Measurements from ENCODE around the gene KCNIP1.

KCNIP1 gene

GRCh38 chr5:170479484-170479883 lies 24.3 kb upstream of the KCNIP1 start:
- no peak overlapping the region for H3K4me3 ChIP-seq (ENCODE audit: low read depth, low read length)
- no peak overlapping the region for H3K14ac ChIP-seq (ENCODE audit: low read length)
- H4K91ac ChIP-seq (ENCODE audit: low read depth, low read length): no peak overlapping the region
- no peaks in the 10 kb centered on the region for H3K79me1 ChIP-seq (ENCODE audit: low read length)
- no peak overlapping the region for H3K27ac ChIP-seq (ENCODE audit: low read depth, low read length)
- H3K36me3 ChIP-seq (ENCODE audit: control insufficient read depth in 1 of 2, insufficient read depth in 2 of 2, low read length in 2 of 2): peaks cover 0 to 1% of the 10 kb centered on the region in 2 experiments
- H3K18ac ChIP-seq (ENCODE audit: low read length): no peak overlapping the region
- no peak overlapping the region for H4K8ac ChIP-seq (ENCODE audit: low read depth, low read length)
- no peak overlapping the region for H2AK5ac ChIP-seq (ENCODE audit: low read length)
- H3K4ac ChIP-seq (ENCODE audit: low read depth, low read length): no peak overlapping the region
- H2AFZ ChIP-seq (ENCODE audit: insufficient read depth, low read length, poor library complexity): no peak overlapping the region
- peaks cover 0 to 5% of the 10 kb centered on the region in 2 experiments for H3K4me1 ChIP-seq (ENCODE audit: control insufficient read depth in 1 of 2, insufficient read depth in 2 of 2, low read length in 2 of 2)
- no peak overlapping the region for H4K12ac ChIP-seq (ENCODE audit: low read depth, low read length)
- 100% methylated on average over 1 of the region's 4 CpGs for WGBS (ENCODE audit: extremely low coverage, insufficient coverage, insufficient read length)
- DNase-seq: peak; percentile 74 to 86
- H3K79me2 ChIP-seq (ENCODE audit: control insufficient read depth, insufficient read depth, low read length, poor library complexity): no peaks in the 10 kb centered on the region
- no peak overlapping the region for H3K9ac ChIP-seq (ENCODE audit: low read length)
- no peak overlapping the region for H3K4me2 ChIP-seq (ENCODE audit: low read length)
- no peak overlapping the region for H2BK12ac ChIP-seq (ENCODE audit: low read length)
- no peaks in the 10 kb centered on the region for H3K27me3 ChIP-seq (ENCODE audit: insufficient read depth, low read length)
- no peak overlapping the region for H2BK5ac ChIP-seq (ENCODE audit: low read depth, low read length, poor library complexity)
- no peak overlapping the region for H3K23ac ChIP-seq (ENCODE audit: low read length)
- H2BK120ac ChIP-seq (ENCODE audit: insufficient read depth, low read length, poor library complexity): no peak overlapping the region
- peaks cover 2% of the 10 kb centered on the region for H3K9me3 ChIP-seq (ENCODE audit: insufficient read depth, low read depth, low read length)

GRCh38 chr5:170480260-170480659 lies 23.6 kb upstream of the KCNIP1 start:
- H3K9ac ChIP-seq (ENCODE audit: low read length): no peak overlapping the region
- H3K27me3 ChIP-seq (ENCODE audit: insufficient read depth, low read length): no peaks in the 10 kb centered on the region
- no peaks in the 10 kb centered on the region for H3K79me1 ChIP-seq (ENCODE audit: low read length)
- no peak overlapping the region for H4K12ac ChIP-seq (ENCODE audit: low read depth, low read length)
- no peaks in the 10 kb centered on the region for H3K79me2 ChIP-seq (ENCODE audit: control insufficient read depth, insufficient read depth, low read length, poor library complexity)
- H3K18ac ChIP-seq (ENCODE audit: low read length): no peak overlapping the region
- no peak overlapping the region for H3K14ac ChIP-seq (ENCODE audit: low read length)
- H3K23ac ChIP-seq (ENCODE audit: low read length): no peak overlapping the region
- H4K8ac ChIP-seq (ENCODE audit: low read depth, low read length): no peak overlapping the region
- H2AK5ac ChIP-seq (ENCODE audit: low read length): no peak overlapping the region
- no peak overlapping the region for H2BK5ac ChIP-seq (ENCODE audit: low read depth, low read length, poor library complexity)
- H3K9me3 ChIP-seq (ENCODE audit: insufficient read depth, low read depth, low read length): no peaks in the 10 kb centered on the region
- no CpG with 5 or more reads among the region's 5 CpGs for WGBS (ENCODE audit: extremely low coverage, insufficient coverage, insufficient read length)
- DNase-seq: no peak
- no peak overlapping the region for H3K4me3 ChIP-seq (ENCODE audit: low read depth, low read length)
- H3K36me3 ChIP-seq (ENCODE audit: control insufficient read depth in 1 of 2, insufficient read depth in 2 of 2, low read length in 2 of 2): no peaks in the 10 kb centered on the region
- H2BK12ac ChIP-seq (ENCODE audit: low read length): no peak overlapping the region
- H2BK120ac ChIP-seq (ENCODE audit: insufficient read depth, low read length, poor library complexity): no peak overlapping the region
- no peak overlapping the region for H4K91ac ChIP-seq (ENCODE audit: low read depth, low read length)
- H3K4me1 ChIP-seq (ENCODE audit: control insufficient read depth in 1 of 2, insufficient read depth in 2 of 2, low read length in 2 of 2): peaks cover 0 to 5% of the 10 kb centered on the region in 2 experiments
- no peak overlapping the region for H3K27ac ChIP-seq (ENCODE audit: low read depth, low read length)
- H3K4ac ChIP-seq (ENCODE audit: low read depth, low read length): no peak overlapping the region
- no peak overlapping the region for H3K4me2 ChIP-seq (ENCODE audit: low read length)
- H2AFZ ChIP-seq (ENCODE audit: insufficient read depth, low read length, poor library complexity): no peak overlapping the region

- no peak overlapping the region for H3K14ac ChIP-seq (ENCODE audit: low read length)
- H3K4me2 ChIP-seq (ENCODE audit: low read length): no peak overlapping the region
- no peak overlapping the region for H3K9ac ChIP-seq (ENCODE audit: low read length)
- no peak overlapping the region for H2AK5ac ChIP-seq (ENCODE audit: low read length)
- H3K36me3 ChIP-seq (ENCODE audit: control insufficient read depth in 1 of 2, insufficient read depth in 2 of 2, low read length in 2 of 2): no peaks in the 10 kb centered on the region
- H2BK12ac ChIP-seq (ENCODE audit: low read length): no peak overlapping the region
- no peak overlapping the region for H3K27ac ChIP-seq (ENCODE audit: low read depth, low read length)
- no peaks in the 10 kb centered on the region for H3K9me3 ChIP-seq (ENCODE audit: insufficient read depth, low read depth, low read length)
- no peak overlapping the region for H3K4ac ChIP-seq (ENCODE audit: low read depth, low read length)
- H4K91ac ChIP-seq (ENCODE audit: low read depth, low read length): no peak overlapping the region
- H4K8ac ChIP-seq (ENCODE audit: low read depth, low read length): no peak overlapping the region
- no peak overlapping the region for H2BK120ac ChIP-seq (ENCODE audit: insufficient read depth, low read length, poor library complexity)
- no peak overlapping the region for H2AFZ ChIP-seq (ENCODE audit: insufficient read depth, low read length, poor library complexity)
- no CpG with 5 or more reads among the region's 2 CpGs for WGBS (ENCODE audit: extremely low coverage, insufficient coverage, insufficient read length)
- no peak overlapping the region for H2BK5ac ChIP-seq (ENCODE audit: low read depth, low read length, poor library complexity)
- H3K79me1 ChIP-seq (ENCODE audit: low read length): no peaks in the 10 kb centered on the region
- DNase-seq: no peak
- H3K4me3 ChIP-seq (ENCODE audit: low read depth, low read length): no peak overlapping the region
- no peak overlapping the region for H4K12ac ChIP-seq (ENCODE audit: low read depth, low read length)
- no peaks in the 10 kb centered on the region for H3K79me2 ChIP-seq (ENCODE audit: control insufficient read depth, insufficient read depth, low read length, poor library complexity)
- peaks cover 0 to 5% of the 10 kb centered on the region in 2 experiments for H3K4me1 ChIP-seq (ENCODE audit: control insufficient read depth in 1 of 2, insufficient read depth in 2 of 2, low read length in 2 of 2)
- H3K18ac ChIP-seq (ENCODE audit: low read length): no peak overlapping the region
- no peak overlapping the region for H3K23ac ChIP-seq (ENCODE audit: low read length)
- no peaks in the 10 kb centered on the region for H3K27me3 ChIP-seq (ENCODE audit: insufficient read depth, low read length)
These were observed 22.0 kb upstream of the KCNIP1 start for GRCh38 chr5:170481849-170482248.

GRCh38 chr5:170482511-170482910 lies 21.3 kb upstream of the KCNIP1 start:
- no peak overlapping the region for H4K91ac ChIP-seq (ENCODE audit: low read depth, low read length)

More at GRCh38 chr5:170482511-170482910, 21.3 kb upstream of the KCNIP1 start:
- H3K36me3 ChIP-seq (ENCODE audit: control insufficient read depth in 1 of 2, insufficient read depth in 2 of 2, low read length in 2 of 2): no peaks in the 10 kb centered on the region
- H2BK12ac ChIP-seq (ENCODE audit: low read length): no peak overlapping the region
- no peaks in the 10 kb centered on the region for H3K27me3 ChIP-seq (ENCODE audit: insufficient read depth, low read length)
- no peak overlapping the region for H2BK5ac ChIP-seq (ENCODE audit: low read depth, low read length, poor library complexity)
- DNase-seq: no peak
- H3K9ac ChIP-seq (ENCODE audit: low read length): no peak overlapping the region
- no peak overlapping the region for H3K4me3 ChIP-seq (ENCODE audit: low read depth, low read length)
- no peaks in the 10 kb centered on the region for H3K79me2 ChIP-seq (ENCODE audit: control insufficient read depth, insufficient read depth, low read length, poor library complexity)
- H3K4me2 ChIP-seq (ENCODE audit: low read length): no peak overlapping the region
- H3K14ac ChIP-seq (ENCODE audit: low read length): no peak overlapping the region
- H2AFZ ChIP-seq (ENCODE audit: insufficient read depth, low read length, poor library complexity): no peak overlapping the region
- H3K4ac ChIP-seq (ENCODE audit: low read depth, low read length): no peak overlapping the region
- H4K12ac ChIP-seq (ENCODE audit: low read depth, low read length): no peak overlapping the region
- no peak overlapping the region for H2AK5ac ChIP-seq (ENCODE audit: low read length)
- H3K4me1 ChIP-seq (ENCODE audit: control insufficient read depth in 1 of 2, insufficient read depth in 2 of 2, low read length in 2 of 2): peaks cover 0 to 5% of the 10 kb centered on the region in 2 experiments
- H4K8ac ChIP-seq (ENCODE audit: low read depth, low read length): no peak overlapping the region
- no peak overlapping the region for H3K27ac ChIP-seq (ENCODE audit: low read depth, low read length)
- H2BK120ac ChIP-seq (ENCODE audit: insufficient read depth, low read length, poor library complexity): no peak overlapping the region
- no peaks in the 10 kb centered on the region for H3K79me1 ChIP-seq (ENCODE audit: low read length)
- no peak overlapping the region for H3K23ac ChIP-seq (ENCODE audit: low read length)
- WGBS (ENCODE audit: extremely low coverage, insufficient coverage, insufficient read length): no CpG with 5 or more reads among the region's 4 CpGs
- H3K9me3 ChIP-seq (ENCODE audit: insufficient read depth, low read depth, low read length): no peaks in the 10 kb centered on the region
- H3K18ac ChIP-seq (ENCODE audit: low read length): no peak overlapping the region

Measured in trophoblast cell (in vitro differentiated cells and primary cell).